HCT116 (cell line): ENCODE results near the gene ZNF699. TPM values are rescaled to one million over a fixed set of nuclear protein-coding genes. Genes with fewer than 3 reads are reported as not detected.

Experiments
- ATAC-seq: fragments of 200-7000 bp; cut with Tn5 transposase; 2 replicates; pipeline ENCODE4 v1.9.1; 2020; ENCODE audit warnings: mild to moderate bottlenecking, moderate library complexity
- BruUV-seq: library from RNA; stranded (reverse); fragments of 400-500 nt; replicated peaks from 2 replicates; lab custom pipeline; 2021; lab: Mats Ljungman, UMichigan
- CTCF ChIA-PET: fragments of 300-600 bp; sonication (Branson Sonifier 250); formaldehyde crosslinking; loops from one replicate; lab custom pipeline; 2021; ENCODE audit warnings: antibody characterized with exemption; lab: Charles Lee
- POLR2A ChIA-PET: fragments of 300-600, 350-600 bp; sonication (Branson Sonifier 250); formaldehyde crosslinking; loops from one replicate; lab custom pipeline; 2021; ENCODE audit warnings: antibody characterized with exemption; lab: Charles Lee
- RAD21 ChIA-PET, 2 experiments: fragments of 300-600 bp; sonication (Branson Sonifier 250); formaldehyde crosslinking; loops; one replicate each; lab custom pipeline; 2023; ENCODE audit warnings: low total read pairs in 2 of 2; ENCODE audit not compliant: uncharacterized antibody in 2 of 2, unreplicated experiment in 2 of 2, low non-redundant PET in 1 of 2; lab: Charles Lee
- DNase-seq: peaks from one replicate; pipeline ENCODE4 v3.0.0-alpha.2; 2010; ENCODE audit warnings: low read depth, low spot score
- H2AFZ ChIP-seq: fragments of 200-600 bp; shearing (Covaris generic), sonication (generic); 2 replicates; pipeline ENCODE4 v1.6.1; 2017; ENCODE audit warnings: low read depth, mixed run types, mixed read lengths, antibody characterized with exemption, low read length; ENCODE audit not compliant: poor library complexity, severe bottlenecking
- H3K27ac ChIP-seq: 2 replicates; pipeline ENCODE4 v1.5.1; 2012; ENCODE audit warnings: low read depth, low read length
- H3K27me3 ChIP-seq: fragments of 200-600 bp; sonication (generic); 2 replicates; pipeline ENCODE4 v1.6.1; 2016; ENCODE audit warnings: mixed run types, low read length, mixed read lengths; ENCODE audit not compliant: insufficient read depth
- H3K36me3 ChIP-seq, 2 experiments: fragments of 200-500 bp in 1 of 2; fragments of 200-600 bp in 1 of 2; sonication (Bioruptor generic) in 1 of 2; sonication (generic) in 1 of 2; 2 replicates each; pipeline versions ENCODE4 v1.5.1 to v1.6.1; 2014 to 2016; ENCODE audit warnings: low read length in 2 of 2, inconsistent platforms in 1 of 2, mixed read lengths in 1 of 2, mixed run types in 1 of 2; ENCODE audit not compliant: insufficient read depth in 2 of 2, control insufficient read depth in 1 of 2
- H3K4me1 ChIP-seq, 2 experiments: fragments of 200-600 bp in 1 of 2; sonication (generic) in 1 of 2; 2 replicates each; pipeline versions ENCODE4 v1.5.1 to v1.6.1; 2012 to 2017; ENCODE audit warnings: low read length in 2 of 2, inconsistent platforms in 1 of 2, mild to moderate bottlenecking in 1 of 2, mixed read lengths in 1 of 2, mixed run types in 1 of 2, moderate library complexity in 1 of 2; ENCODE audit not compliant: insufficient read depth in 2 of 2, control insufficient read depth in 1 of 2
- H3K4me2 ChIP-seq: fragments of 200-600 bp; sonication (generic); 2 replicates; pipeline ENCODE4 v1.6.1; 2017; ENCODE audit warnings: mixed run types, low read length, mixed read lengths
- H3K4me3 ChIP-seq, 2 experiments: fragments of 200-600 bp in 1 of 2; sonication (generic) in 1 of 2; replicated peaks in 1 of 2; 2 replicates each; pipeline ENCODE4 v1.5.1; 2011 to 2016; ENCODE audit warnings: low read length in 2 of 2, control low read depth in 1 of 2, low read depth in 1 of 2, mild to moderate bottlenecking in 1 of 2, mixed read lengths in 1 of 2, mixed run types in 1 of 2
- H3K79me2 ChIP-seq: fragments of 200-600 bp; sonication (generic); 2 replicates; pipeline ENCODE4 v1.6.1; 2017; ENCODE audit warnings: mild to moderate bottlenecking, mixed run types, low read length, moderate library complexity, mixed read lengths; ENCODE audit not compliant: insufficient read depth
- H3K9ac ChIP-seq: fragments of 200-600 bp; sonication (generic); 2 replicates; pipeline ENCODE4 v1.6.1; 2016; ENCODE audit warnings: low read length, mixed read lengths
- H3K9me2 ChIP-seq: fragments of 200-600 bp; sonication (generic), shearing (Covaris generic); 2 replicates; pipeline ENCODE4 v1.6.1; 2017; ENCODE audit warnings: mixed run types, mild to moderate bottlenecking, moderate library complexity; ENCODE audit not compliant: insufficient read depth
- H3K9me3 ChIP-seq, 2 experiments: fragments of 200-500 bp in 1 of 2; fragments of 200-600 bp in 1 of 2; sonication (Bioruptor generic) in 1 of 2; sonication (generic) in 1 of 2; 2 replicates each; pipeline ENCODE4 v1.6.1; 2014 to 2017; ENCODE audit warnings: low read length in 2 of 2, mixed read lengths in 2 of 2, inconsistent platforms in 1 of 2, low read depth in 1 of 2, mild to moderate bottlenecking in 1 of 2, mixed run types in 1 of 2, moderate library complexity in 1 of 2; ENCODE audit not compliant: control insufficient read depth in 1 of 2, insufficient read depth in 1 of 2
- H4K20me1 ChIP-seq: fragments of 200-600 bp; sonication (generic), shearing (Covaris generic); 2 replicates; pipeline ENCODE4 v1.6.1; 2017; ENCODE audit warnings: mixed run types, mild to moderate bottlenecking, moderate library complexity; ENCODE audit not compliant: insufficient read depth
- CEBPB ChIP-seq: IDR thresholded peaks from 2 replicates; pipeline ENCODE4 v1.6.1; 2012; ENCODE audit warnings: low read depth
- EZH2 ChIP-seq: fragments of 200-600 bp; sonication (generic); IDR thresholded peaks from 2 replicates; pipeline ENCODE4 v1.6.1; 2017; ENCODE audit warnings: antibody characterized with exemption, mixed run types
- FOSL1 ChIP-seq: IDR thresholded peaks from 2 replicates; pipeline ENCODE4 v1.6.1; 2012; ENCODE audit warnings: low read depth
- POLR2AphosphoS5 ChIP-seq: IDR thresholded peaks from 2 replicates; pipeline ENCODE4 v1.6.1; 2011; ENCODE audit warnings: mild to moderate bottlenecking, low read depth, low read length, moderate library complexity
- RAD21 ChIP-seq: IDR thresholded peaks from 2 replicates; pipeline ENCODE4 v1.6.1; 2012; ENCODE audit warnings: low read depth, mild to moderate bottlenecking
- SIN3A ChIP-seq: IDR thresholded peaks from 2 replicates; pipeline ENCODE4 v1.6.1; 2012; ENCODE audit warnings: low read depth
- SP1 ChIP-seq: IDR thresholded peaks from 2 replicates; pipeline ENCODE4 v1.6.1; 2012; ENCODE audit warnings: low read depth
- SRF ChIP-seq: IDR thresholded peaks from 2 replicates; pipeline ENCODE4 v1.6.1; 2012; ENCODE audit warnings: low read depth
- TCF7L2 ChIP-seq: IDR thresholded peaks from 2 replicates; pipeline ENCODE4 v1.7.0; 2011; ENCODE audit warnings: borderline replicate concordance, inconsistent platforms; ENCODE audit not compliant: insufficient read depth, insufficient read length; ENCODE audit errors: extremely low read depth
- ZFX ChIP-seq: fragments of 450-650 bp; IDR thresholded peaks from 2 replicates; pipeline ENCODE4 v1.6.1; 2017
- ZNF274 ChIP-seq: fragments of 200-500 bp; sonication (Bioruptor generic); IDR thresholded peaks from 2 replicates; pipeline ENCODE4 v1.6.1; 2014; ENCODE audit warnings: mild to moderate bottlenecking, low read depth, low read length, inconsistent platforms
- intact Hi-C: fragments of 100-400 bp; cut with micrococcal nuclease; formaldehyde crosslinking; loops from 2 replicates; pipeline ENCODE4 v1.10.0; 2022
- total RNA-seq: library from RNA; stranded (reverse); gene quantifications from one replicate; pipeline ENCODE4 v1.2.1, GENCODE V29; 2021; ENCODE audit not compliant: unreplicated experiment
- TF ChIP-seq, protein P1 (sequence below): IDR thresholded peaks from 2 replicates; pipeline ENCODE4 v1.6.1; 2012
- TF ChIP-seq, protein P2 (sequence below): IDR thresholded peaks from 2 replicates; pipeline ENCODE4 v1.6.1; 2011; ENCODE audit warnings: mild to moderate bottlenecking, low read length, moderate library complexity; ENCODE audit not compliant: insufficient replicate concordance; ENCODE audit errors: extremely low read depth

ZNF699 gene
- total RNA-seq, 1 experiment from 2014 or later, result 7.8 TPM

DNA sequence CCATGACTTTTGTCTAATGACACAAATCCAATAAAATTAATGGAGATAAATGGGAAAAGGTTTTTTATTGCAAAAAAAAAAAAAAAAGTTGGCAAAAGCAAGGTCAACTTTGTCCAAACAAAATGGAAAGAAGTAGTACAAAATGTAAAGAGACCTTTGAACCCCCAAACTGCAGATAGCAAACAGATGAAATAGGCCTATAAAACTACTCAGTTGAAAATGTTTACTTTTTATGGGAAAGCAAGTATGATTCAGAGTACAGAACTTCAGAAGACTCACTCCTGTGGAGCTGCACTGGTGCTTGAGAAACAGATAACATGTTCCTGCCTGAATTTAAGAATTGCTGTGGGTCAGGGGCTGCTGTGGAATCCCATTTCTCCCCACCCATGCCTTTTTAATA is 43.4 kb upstream of the ZNF699 start:
- ATAC-seq (no peak), DNase-seq (no peak)
- Histone ChIP-seq H3K4me2 (no peak overlapping the region), H3K36me3 (no peaks in the 10 kb centered on the region), H3K27ac (no peak overlapping the region), H3K27me3 (no peaks in the 10 kb centered on the region), H3K9ac (no peak overlapping the region), H3K9me2 (no peaks in the 10 kb centered on the region), H2AFZ (no peak overlapping the region), H4K20me1 (no peaks in the 10 kb centered on the region), H3K4me1 (no peaks in the 10 kb centered on the region), H3K79me2 (no peaks in the 10 kb centered on the region), H3K9me3 (peaks cover 8 to 9% of the 10 kb centered on the region in 2 experiments; a peak in 2 of 4 replicates), H3K4me3 (no peak overlapping the region)
- TF ChIP-seq FOSL1, result no peak
- no peak for TF ChIP-seq SRF
- TF ChIP-seq, protein P1, sequence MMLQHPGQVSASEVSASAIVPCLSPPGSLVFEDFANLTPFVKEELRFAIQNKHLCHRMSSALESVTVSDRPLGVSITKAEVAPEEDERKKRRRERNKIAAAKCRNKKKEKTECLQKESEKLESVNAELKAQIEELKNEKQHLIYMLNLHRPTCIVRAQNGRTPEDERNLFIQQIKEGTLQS, result no peak
- no peak for TF ChIP-seq CEBPB
- TF ChIP-seq SIN3A, result no peak
- TF ChIP-seq POLR2AphosphoS5, result no peak
- no peak for TF ChIP-seq RAD21
- TF ChIP-seq, protein P2, sequence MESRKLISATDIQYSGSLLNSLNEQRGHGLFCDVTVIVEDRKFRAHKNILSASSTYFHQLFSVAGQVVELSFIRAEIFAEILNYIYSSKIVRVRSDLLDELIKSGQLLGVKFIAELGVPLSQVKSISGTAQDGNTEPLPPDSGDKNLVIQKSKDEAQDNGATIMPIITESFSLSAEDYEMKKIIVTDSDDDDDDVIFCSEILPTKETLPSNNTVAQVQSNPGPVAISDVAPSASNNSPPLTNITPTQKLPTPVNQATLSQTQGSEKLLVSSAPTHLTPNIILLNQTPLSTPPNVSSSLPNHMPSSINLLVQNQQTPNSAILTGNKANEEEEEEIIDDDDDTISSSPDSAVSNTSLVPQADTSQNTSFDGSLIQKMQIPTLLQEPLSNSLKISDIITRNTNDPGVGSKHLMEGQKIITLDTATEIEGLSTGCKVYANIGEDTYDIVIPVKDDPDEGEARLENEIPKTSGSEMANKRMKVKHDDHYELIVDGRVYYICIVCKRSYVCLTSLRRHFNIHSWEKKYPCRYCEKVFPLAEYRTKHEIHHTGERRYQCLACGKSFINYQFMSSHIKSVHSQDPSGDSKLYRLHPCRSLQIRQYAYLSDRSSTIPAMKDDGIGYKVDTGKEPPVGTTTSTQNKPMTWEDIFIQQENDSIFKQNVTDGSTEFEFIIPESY, result no peak
- no peak for TF ChIP-seq SP1
- no peak for TF ChIP-seq ZNF274
- TF ChIP-seq ZFX, result no peak
- TF ChIP-seq TCF7L2, result no peak
- no peak for TF ChIP-seq EZH2
- ChIA-PET CTCF (no interaction called here), RAD21 (no interaction called here), POLR2A (no interaction called here)
- intact Hi-C loops, result no loop called here
- BruUV-seq, result no TSS peak
